ENCODE data around the gene SAP130. TPM values are rescaled to one million over a fixed set of nuclear protein-coding genes. Genes with fewer than 3 reads are reported as not detected.

Gene SAP130
- total and polyA plus RNA-seq, 2 experiments from 2014 or later, result 5.5 to 8.7 TPM

DNA sequence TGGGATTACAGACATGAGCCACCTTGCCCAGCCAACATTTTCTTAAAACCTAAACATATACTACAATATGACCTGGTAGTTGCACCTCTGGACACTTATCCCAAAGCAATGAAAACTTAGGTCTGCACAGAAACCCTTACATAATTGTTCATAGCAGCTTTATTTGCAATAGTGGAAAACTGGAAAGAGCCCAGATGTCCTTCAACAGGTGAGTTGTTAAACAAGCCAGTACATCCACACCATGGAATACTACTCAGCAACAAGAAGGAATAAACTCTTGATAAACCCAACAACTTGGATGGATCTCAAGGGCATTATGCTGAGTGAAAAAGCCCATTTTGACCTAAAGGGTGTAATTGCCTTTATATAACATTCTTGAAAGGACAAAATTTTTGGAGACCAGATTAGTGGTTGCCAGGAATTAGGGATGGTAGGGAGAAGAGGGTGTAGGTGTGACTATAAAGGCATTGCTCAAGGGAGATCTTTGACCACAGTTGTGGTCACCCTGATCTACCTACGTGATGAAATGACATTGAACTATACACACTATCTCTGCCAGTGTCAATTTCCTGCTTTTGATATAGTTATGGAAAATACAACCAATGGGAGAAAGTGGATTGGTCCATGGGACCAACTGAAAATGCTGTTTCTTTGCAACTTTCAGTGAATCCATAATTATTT is 130.2 kb downstream of the SAP130 start:
- Histone ChIP-seq H3K27me3 (replicated peaks; ENCODE audit: insufficient read depth) (no peaks in the 10 kb centered on the region), H3K9ac (no peak overlapping the region), H3K9me3 (ENCODE audit: low read depth) (no peaks in the 10 kb centered on the region), H3K4me2 (ENCODE audit: unreplicated experiment) (no peak overlapping the region), H3K27ac (no peak overlapping the region), H3K9me2 (ENCODE audit: insufficient read depth) (no peaks in the 10 kb centered on the region), H3K79me2 (ENCODE audit: insufficient read depth) (no peaks in the 10 kb centered on the region), H3F3A (ENCODE audit: insufficient read depth) (no peaks in the 10 kb centered on the region), H3K4me3 (no peak overlapping the region), H2AFZ (no peak overlapping the region), H3K4me1 (ENCODE audit: insufficient read depth) (no peaks in the 10 kb centered on the region), H3K36me3 (ENCODE audit: low read depth) (no peaks in the 10 kb centered on the region), H4K20me1 (ENCODE audit: insufficient read depth) (no peaks in the 10 kb centered on the region)
- in situ Hi-C loops (cut with MboI), result no loop called here
- WGBS, 2 experiments (ENCODE audit: low coverage in 1 of 2, low lambda C conversion rate in 2 of 2, missing lambda C conversion rate in 2 of 2), result 72 to 77% methylated on average over 1 of the region's 1 CpG
- no peak for DNase-seq
- TF ChIP-seq EZH2 (IDR thresholded peaks at IDR 0.05; ENCODE audit: insufficient read depth, poor library complexity, severe bottlenecking), result no peak
- no peak for TF ChIP-seq EZH2phosphoT487 (IDR thresholded peaks at IDR 0.05; ENCODE audit: insufficient read depth, low read depth)

DNA sequence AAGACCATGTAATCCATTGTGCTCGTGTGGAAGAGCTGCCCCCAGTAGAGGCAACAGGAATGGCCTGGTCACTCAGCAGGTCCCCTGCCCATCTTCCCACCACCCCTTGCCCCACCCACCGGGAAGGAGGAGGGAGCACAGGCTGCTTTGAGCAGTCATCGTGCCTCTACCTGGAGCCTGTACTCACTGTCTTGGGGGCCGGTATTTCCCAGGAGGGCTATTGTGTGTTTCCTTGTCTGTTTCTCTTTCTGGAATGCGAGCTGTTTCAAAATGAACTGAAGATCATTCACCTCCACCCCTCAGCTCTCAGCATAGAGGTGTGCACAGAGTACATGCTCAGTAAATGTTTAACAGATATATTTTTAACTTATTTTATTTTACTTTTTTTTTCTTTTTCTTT is 134.4 kb downstream of the SAP130 start:
- Histone ChIP-seq H3K4me2 (ENCODE audit: unreplicated experiment) (no peak overlapping the region), H3K9ac (no peak overlapping the region), H3K4me1 (ENCODE audit: insufficient read depth) (no peaks in the 10 kb centered on the region), H3K9me2 (ENCODE audit: insufficient read depth) (no peaks in the 10 kb centered on the region), H3K36me3 (ENCODE audit: low read depth) (no peaks in the 10 kb centered on the region), H3K9me3 (ENCODE audit: low read depth) (no peaks in the 10 kb centered on the region), H4K20me1 (ENCODE audit: insufficient read depth) (no peaks in the 10 kb centered on the region), H3K79me2 (ENCODE audit: insufficient read depth) (peaks cover 5% of the 10 kb centered on the region), H3F3A (ENCODE audit: insufficient read depth) (no peaks in the 10 kb centered on the region), H3K27ac (no peak overlapping the region), H3K4me3 (no peak overlapping the region), H2AFZ (no peak overlapping the region), H3K27me3 (replicated peaks; ENCODE audit: insufficient read depth) (no peaks in the 10 kb centered on the region)
- 77 to 82% methylated on average over 5 of the region's 5 CpGs for WGBS, 2 experiments (ENCODE audit: low coverage in 1 of 2, low lambda C conversion rate in 2 of 2, missing lambda C conversion rate in 2 of 2)
- in situ Hi-C loops (cut with MboI), result no loop called here
- DNase-seq, result no peak
- TF ChIP-seq EZH2 (IDR thresholded peaks at IDR 0.05; ENCODE audit: insufficient read depth, poor library complexity, severe bottlenecking) (no peak), EZH2phosphoT487 (IDR thresholded peaks at IDR 0.05; ENCODE audit: insufficient read depth, low read depth) (no peak)

DNA sequence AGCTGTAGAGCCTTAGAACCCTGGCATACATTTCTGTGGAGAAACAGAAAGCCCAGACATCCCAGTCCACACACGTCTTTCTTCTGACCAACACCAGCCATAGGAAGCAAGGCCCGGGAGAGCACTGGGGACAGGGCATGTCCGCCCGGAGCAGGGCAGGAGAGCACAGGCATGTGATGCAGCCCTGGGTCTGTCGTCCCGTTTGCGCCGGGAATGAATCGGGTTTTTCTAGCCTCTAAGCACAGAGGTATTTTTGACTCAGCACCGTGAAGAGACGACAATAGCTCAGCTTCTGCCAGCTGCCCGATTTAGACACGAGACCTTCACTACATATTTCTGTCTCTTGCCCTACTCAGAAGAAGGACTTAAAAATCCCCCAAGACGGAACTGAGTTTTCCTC is 134.8 kb downstream of the SAP130 start:
- no peaks in the 10 kb centered on the region for H3F3A ChIP-seq (ENCODE audit: insufficient read depth)
- H3K4me3 ChIP-seq, result no peak overlapping the region
- 89 to 93% methylated on average over 14 of the region's 14 CpGs for WGBS, 2 experiments (ENCODE audit: low coverage in 1 of 2, low lambda C conversion rate in 2 of 2, missing lambda C conversion rate in 2 of 2)
- peaks cover 9% of the 10 kb centered on the region for H3K79me2 ChIP-seq (ENCODE audit: insufficient read depth)
- TF ChIP-seq EZH2 (IDR thresholded peaks at IDR 0.05; ENCODE audit: insufficient read depth, poor library complexity, severe bottlenecking) (no peak), EZH2phosphoT487 (IDR thresholded peaks at IDR 0.05; ENCODE audit: insufficient read depth, low read depth) (no peak)
- no peaks in the 10 kb centered on the region for H3K9me3 ChIP-seq (ENCODE audit: low read depth)
- no peak overlapping the region for H3K27ac ChIP-seq
- in situ Hi-C loops (cut with MboI), result no loop called here
- H2AFZ ChIP-seq, result no peak overlapping the region
- H3K9me2 ChIP-seq (ENCODE audit: insufficient read depth), result no peaks in the 10 kb centered on the region
- peaks cover 1% of the 10 kb centered on the region for H3K4me1 ChIP-seq (ENCODE audit: insufficient read depth)
- no peak overlapping the region for H3K4me2 ChIP-seq (ENCODE audit: unreplicated experiment)
- no peaks in the 10 kb centered on the region for H3K36me3 ChIP-seq (ENCODE audit: low read depth)
- H4K20me1 ChIP-seq (ENCODE audit: insufficient read depth), result no peaks in the 10 kb centered on the region
- H3K27me3 ChIP-seq (replicated peaks; ENCODE audit: insufficient read depth), result no peaks in the 10 kb centered on the region
- no peak for DNase-seq
- H3K9ac ChIP-seq, result no peak overlapping the region

DNA sequence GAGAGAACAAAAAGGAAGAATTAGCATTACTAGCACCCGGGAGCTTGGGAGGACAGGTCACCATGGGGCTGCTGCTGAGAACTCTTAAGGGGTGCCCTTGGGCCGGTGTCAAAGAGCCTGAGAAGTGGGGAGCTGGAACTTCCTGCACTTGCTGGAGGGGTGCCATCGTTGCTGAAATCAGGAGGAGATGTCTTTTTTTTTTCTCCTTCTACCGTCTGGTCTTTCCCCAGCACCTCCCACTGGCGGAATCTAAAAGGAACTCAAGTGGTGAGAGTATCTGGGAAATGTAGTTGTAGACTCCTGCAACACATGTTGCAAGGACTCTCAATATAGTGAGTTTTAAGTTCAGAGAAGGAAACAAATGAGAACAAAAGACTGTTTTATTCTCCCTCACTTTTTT is 136.0 kb downstream of the SAP130 start:
- in situ Hi-C loops (cut with MboI), result no loop called here
- H3K9ac ChIP-seq, result no peak overlapping the region
- 62 to 73% methylated on average over 5 of the region's 5 CpGs for WGBS, 2 experiments (ENCODE audit: low coverage in 1 of 2, low lambda C conversion rate in 2 of 2, missing lambda C conversion rate in 2 of 2)
- H3F3A ChIP-seq (ENCODE audit: insufficient read depth), result peaks cover 12% of the 10 kb centered on the region
- no peaks in the 10 kb centered on the region for H3K9me3 ChIP-seq (ENCODE audit: low read depth)
- peaks cover 12% of the 10 kb centered on the region for H3K4me1 ChIP-seq (ENCODE audit: insufficient read depth)
- TF ChIP-seq EZH2 (IDR thresholded peaks at IDR 0.05; ENCODE audit: insufficient read depth, poor library complexity, severe bottlenecking) (no peak), EZH2phosphoT487 (IDR thresholded peaks at IDR 0.05; ENCODE audit: insufficient read depth, low read depth) (no peak)
- no peaks in the 10 kb centered on the region for H4K20me1 ChIP-seq (ENCODE audit: insufficient read depth)
- no peak overlapping the region for H3K4me2 ChIP-seq (ENCODE audit: unreplicated experiment)
- H3K36me3 ChIP-seq (ENCODE audit: low read depth), result no peaks in the 10 kb centered on the region
- H3K9me2 ChIP-seq (ENCODE audit: insufficient read depth), result no peaks in the 10 kb centered on the region
- DNase-seq, result no peak
- H3K4me3 ChIP-seq, result no peak overlapping the region
- no peak overlapping the region for H3K27ac ChIP-seq
- no peak overlapping the region for H2AFZ ChIP-seq
- H3K27me3 ChIP-seq (replicated peaks; ENCODE audit: insufficient read depth), result no peaks in the 10 kb centered on the region
- peaks cover 22% of the 10 kb centered on the region for H3K79me2 ChIP-seq (ENCODE audit: insufficient read depth)

Small RNA genes within 50 kb of the gene (small RNA-seq; reads per million reads assigned to genes)
- not detected for gene AC012306.1 (ENCODE audit: low read depth, low replicate concordance)
- not detected for gene AC108059.3 (ENCODE audit: low read depth, low replicate concordance)
- not detected for gene RF00019 (ENCODE audit: low read depth, low replicate concordance)

Other genes starting within 250 kb of the SAP130 start
- 16.9 and 36.9 TPM in 2 replicates for gene WDR33, start 216.9 kb downstream of the SAP130 start, total RNA-seq (2014; rRNA removed; shearing (Covaris generic))
- 39.3 and 43.8 TPM in 2 replicates for gene WDR33, start 216.9 kb downstream of the SAP130 start, polyA plus RNA-seq (2016; fragmentation: Nextera tagmentation; extraction: Ambion mirVana)
- 12.8 and 17.2 TPM in 2 replicates for gene POLR2D, start 169.9 kb downstream of the SAP130 start, total RNA-seq (2014; rRNA removed; shearing (Covaris generic))
- gene POLR2D, start 169.9 kb downstream of the SAP130 start, polyA plus RNA-seq (2016; fragmentation: Nextera tagmentation; extraction: Ambion mirVana), result 36.0 and 41.7 TPM in 2 replicates
- gene AMMECR1L, start 142.1 kb downstream of the SAP130 start, total RNA-seq (2014; rRNA removed; shearing (Covaris generic)), result 19.0 and 20.9 TPM in 2 replicates
- 13.2 TPM in 2 replicates for gene AMMECR1L, start 142.1 kb downstream of the SAP130 start, polyA plus RNA-seq (2016; fragmentation: Nextera tagmentation; extraction: Ambion mirVana)
- gene UGGT1, start 63.1 kb upstream of the SAP130 start, total RNA-seq (2014; rRNA removed; shearing (Covaris generic)), result 53.6 and 64.4 TPM in 2 replicates
- 14.8 and 16.9 TPM in 2 replicates for gene UGGT1, start 63.1 kb upstream of the SAP130 start, polyA plus RNA-seq (2016; fragmentation: Nextera tagmentation; extraction: Ambion mirVana)

All from GM23248 (cell line).